HG03280 (cell line): Measurements from ENCODE around the gene MED27.

Experiments
- ATAC-seq: cut with Tn5 transposase; IDR thresholded peaks from one replicate; pipeline ENCODE4 v1.9.1; 2021; ENCODE audit warnings: mild to moderate bottlenecking, moderate library complexity; ENCODE audit not compliant: unreplicated experiment

MED27 gene

DNA sequence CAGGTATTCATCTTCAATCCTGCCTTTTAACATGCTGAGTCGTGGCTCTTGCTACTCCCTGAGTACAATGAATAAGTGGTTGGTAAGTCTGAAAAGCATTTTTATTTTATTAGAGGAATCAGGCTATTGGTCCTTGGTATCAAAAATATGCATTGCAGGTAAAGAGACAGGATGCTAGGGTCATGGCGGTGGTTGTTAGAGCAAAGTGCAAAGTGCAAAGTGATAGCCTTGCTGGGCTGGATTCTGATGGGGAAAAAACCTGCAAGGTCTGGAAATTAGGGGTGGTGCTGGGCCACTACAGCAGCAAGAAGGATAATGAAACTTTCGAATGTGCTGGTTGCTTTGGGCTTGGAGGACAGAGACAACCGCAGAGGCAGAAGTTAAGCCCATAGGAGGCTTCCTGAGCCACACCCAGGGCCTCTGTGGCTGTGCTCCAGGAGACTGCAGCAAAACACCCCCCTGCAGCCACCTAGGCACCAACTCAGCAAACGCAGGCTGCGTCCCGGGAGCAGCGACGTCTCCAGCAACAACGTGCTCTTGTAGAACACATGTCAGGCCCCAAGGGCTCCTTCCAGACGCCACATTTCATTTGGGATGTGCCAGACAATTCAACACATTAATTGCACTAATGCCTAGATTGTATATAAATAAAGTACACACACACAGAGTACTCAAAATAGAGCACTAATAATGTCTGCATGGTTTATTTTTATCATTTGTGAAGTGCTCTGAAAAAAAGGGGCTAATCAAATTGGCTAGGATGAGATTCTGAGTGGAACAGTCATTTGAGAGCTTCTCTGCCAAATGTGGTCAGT is 190.0 kb downstream of the MED27 start:
- no peak for ATAC-seq

DNA sequence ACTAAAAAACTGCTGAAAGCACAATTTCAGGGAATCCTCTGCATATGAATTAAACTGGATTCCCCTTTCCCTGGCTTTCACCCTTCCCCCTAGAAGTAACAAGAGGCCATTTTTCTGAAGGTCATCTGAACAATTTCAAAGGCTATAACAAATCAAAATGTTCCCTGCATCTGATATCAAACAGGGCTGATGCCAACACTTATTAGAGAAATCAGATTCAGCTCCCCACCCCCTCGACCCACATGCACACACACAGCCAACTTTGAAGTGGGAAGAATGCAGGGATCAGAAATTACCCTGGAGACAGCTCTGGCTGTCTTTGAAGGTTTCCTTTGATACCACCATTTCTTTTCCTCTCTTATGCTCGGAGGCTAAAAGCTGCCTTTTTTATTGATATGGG is 190.7 kb downstream of the MED27 start:
- ATAC-seq = no peak

- no peak for ATAC-seq
Observed at GRCh38 chr9:131887680-131888079, 192.0 kb downstream of the MED27 start.

DNA sequence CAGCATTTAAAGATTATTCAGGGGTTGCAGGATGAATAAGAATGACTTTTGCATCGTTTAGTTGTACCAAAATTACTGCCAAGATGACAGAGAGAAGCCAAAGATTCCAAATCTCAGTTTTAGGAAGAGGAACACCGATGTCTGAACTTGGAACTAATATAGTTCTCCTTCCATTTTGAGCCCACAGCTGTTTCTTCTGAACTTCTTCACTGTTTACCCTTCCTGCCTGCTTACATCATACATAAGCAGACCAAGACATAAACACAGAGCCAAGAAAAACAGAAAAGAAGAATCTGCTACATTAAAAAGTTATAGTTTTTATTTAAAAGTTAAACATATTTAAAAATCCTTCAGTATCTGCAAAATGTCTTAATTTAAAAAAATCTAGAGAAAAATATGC is 192.8 kb downstream of the MED27 start:
- ATAC-seq = no peak

GRCh38 chr9:131885144-131885609 is 194.5 kb downstream of the MED27 start:
- ATAC-seq = no peak

- no peak for ATAC-seq
Observed at GRCh38 chr9:131884222-131884621, 195.4 kb downstream of the MED27 start.

GRCh38 chr9:131880833-131881583 is 198.7 kb downstream of the MED27 start:
- ATAC-seq = no peak

DNA sequence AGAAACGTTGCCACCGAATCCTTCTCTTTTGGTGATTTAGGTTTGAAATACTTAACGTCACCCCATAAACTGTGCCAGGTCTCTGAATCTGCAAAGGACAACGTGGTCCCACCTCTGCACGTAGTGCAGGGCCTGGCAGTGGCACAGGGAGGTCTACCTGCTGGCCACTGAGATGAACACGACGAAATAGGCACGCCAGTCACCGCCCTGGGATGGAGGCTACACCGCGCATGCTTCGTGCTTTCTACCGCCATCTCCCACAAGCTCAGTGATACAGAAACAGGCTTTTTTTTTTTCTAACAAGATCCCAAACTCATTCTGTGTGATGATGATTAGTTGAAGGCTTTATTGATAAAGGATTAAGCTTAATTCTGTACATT is 199.8 kb downstream of the MED27 start:
- no peak for ATAC-seq

DNA sequence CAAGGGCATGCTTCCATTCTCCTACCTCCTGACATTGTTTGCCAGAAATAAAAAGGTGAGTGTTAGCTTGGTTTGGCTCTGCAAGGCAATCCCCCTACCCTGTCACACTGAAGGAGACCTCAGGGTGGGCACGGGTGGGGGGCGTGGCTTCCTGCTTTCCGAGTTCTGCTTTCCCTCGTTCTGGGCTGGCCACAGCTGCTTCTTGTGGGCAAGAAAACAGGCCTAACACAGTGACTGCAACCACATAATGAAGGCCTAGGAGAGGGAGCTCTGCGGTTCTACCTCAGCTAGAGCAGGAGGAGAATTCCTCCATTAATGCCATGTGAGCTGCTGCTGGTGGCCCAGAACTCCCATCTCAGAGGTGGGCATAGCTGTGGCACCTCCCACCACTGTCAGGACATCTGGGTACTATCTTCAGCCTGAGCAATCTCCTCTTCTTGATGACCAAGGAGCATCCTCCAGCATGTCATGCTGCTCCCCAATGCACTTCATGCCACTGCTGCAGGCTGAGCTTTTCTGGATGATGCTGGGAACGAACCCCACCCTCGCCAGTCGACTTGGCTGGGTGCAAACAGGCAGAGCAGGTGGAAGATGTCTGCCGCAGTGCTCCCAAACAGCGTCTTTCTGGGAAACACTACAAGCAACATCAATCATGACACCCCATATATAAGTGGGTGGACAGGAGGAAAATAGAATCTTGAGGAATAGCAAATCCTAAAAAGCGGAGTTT is 200.3 kb downstream of the MED27 start:
- ATAC-seq = no peak

GRCh38 chr9:131876486-131876885 is 203.2 kb downstream of the MED27 start:
- no peak for ATAC-seq

GRCh38 chr9:131875828-131876485 is 203.7 kb downstream of the MED27 start:
- no peak for ATAC-seq

DNA sequence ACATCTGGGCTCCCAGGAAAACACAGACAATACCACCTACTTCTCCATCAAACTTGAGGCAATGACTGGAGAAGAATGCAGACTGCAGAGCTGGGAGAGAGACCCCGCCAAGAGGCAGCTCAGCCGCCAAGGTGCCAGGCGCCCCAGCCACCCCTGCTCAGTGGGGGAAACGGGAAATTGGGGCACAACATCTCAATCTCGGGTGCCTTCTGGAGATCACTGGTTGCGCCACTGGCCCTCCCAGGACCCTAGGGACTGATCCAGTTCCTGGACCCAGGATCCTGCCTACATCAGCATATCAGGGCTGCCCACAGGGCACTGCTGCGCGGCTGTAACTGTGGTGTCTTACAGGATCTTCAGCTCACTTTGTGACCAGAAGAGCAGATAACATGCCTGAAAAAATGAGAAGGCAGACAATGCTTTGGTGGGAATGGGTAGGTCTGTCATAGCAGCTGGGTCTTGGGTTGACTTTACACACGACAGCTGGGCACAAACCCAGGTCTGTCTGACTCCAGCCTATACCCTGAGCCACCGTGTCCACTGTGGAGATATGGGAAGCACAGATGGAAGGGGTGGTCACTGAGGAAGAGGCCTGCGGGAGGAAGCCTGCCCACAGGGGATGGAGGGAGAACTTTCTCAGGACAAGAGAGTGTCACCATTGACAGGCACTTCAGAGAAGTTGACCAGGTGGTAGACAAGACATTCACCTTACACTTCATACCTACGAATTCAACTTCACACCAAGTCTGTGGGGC is 204.6 kb downstream of the MED27 start:
- ATAC-seq = no peak

- no peak for ATAC-seq
Observed at GRCh38 chr9:131874447-131874846, 205.2 kb downstream of the MED27 start.

GRCh38 chr9:131873891-131874440 is 205.7 kb downstream of the MED27 start:
- no peak for ATAC-seq

GRCh38 chr9:131873335-131873734 is 206.3 kb downstream of the MED27 start:
- no peak for ATAC-seq

- no peak for ATAC-seq
Observed at GRCh38 chr9:131872702-131873101, 207.0 kb downstream of the MED27 start.

GRCh38 chr9:131872006-131872405 is 207.7 kb downstream of the MED27 start:
- ATAC-seq = no peak

DNA sequence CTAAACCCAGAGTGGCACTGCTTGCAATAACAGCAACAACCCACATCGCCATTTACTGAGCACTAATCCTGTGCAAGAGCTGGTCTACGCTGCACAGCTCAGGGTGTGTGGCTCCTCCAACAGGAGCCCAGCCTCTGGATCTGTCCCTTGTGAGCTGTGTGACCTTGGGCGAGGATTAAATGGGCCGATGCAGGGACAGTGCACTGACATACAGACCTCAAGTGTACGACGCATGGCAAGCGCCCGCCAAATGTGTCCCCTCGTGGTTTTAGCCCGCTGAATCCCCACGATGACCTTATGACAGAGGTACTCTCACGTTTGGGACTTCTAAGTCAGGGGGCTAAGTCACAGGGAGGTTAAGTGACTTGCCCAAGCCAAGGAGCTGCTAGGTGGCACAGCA is 209.5 kb downstream of the MED27 start:
- no peak for ATAC-seq

GRCh38 chr9:131869348-131869747 is 210.3 kb downstream of the MED27 start:
- no peak for ATAC-seq

DNA sequence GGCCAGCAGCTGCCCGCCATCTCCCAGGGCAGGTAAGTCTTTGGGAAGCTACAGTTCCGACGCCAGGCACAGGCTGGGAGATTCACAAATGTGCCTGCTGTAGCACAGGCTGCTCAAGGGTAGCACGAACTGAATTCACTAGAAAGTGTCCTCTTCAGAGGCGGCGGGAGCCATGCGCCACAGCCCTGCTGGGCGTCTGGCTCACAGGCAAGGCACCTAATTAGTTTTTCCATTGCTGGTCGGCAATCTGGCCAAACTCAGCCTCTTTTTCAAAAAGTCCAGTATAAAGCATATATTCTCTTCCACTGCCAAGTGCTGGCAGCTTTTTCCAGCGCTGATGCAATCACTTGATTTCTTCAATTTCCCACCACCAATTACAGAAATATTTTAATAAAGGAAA is 210.9 kb downstream of the MED27 start:
- no peak for ATAC-seq
